ENCODE data around the gene PCOLCE2. TPM values are rescaled to one million over a fixed set of nuclear protein-coding genes. Genes with fewer than 3 reads are reported as not detected.
A peak's percentile ranks its signal among the peaks of the same experiment; 100 is the strongest.

Gene PCOLCE2
- polyA plus RNA-seq, 1 donor (not counting 4 experiments of a cell fraction or from before 2014, with no cell fraction given) = 2.4 TPM

- no peaks in the 10 kb centered on the region for H3K9me1 ChIP-seq (ENCODE audit: control insufficient read depth, extremely low read depth, insufficient read depth, low read length)
- peaks cover 34% of the 10 kb centered on the region for H3K4me1 ChIP-seq (ENCODE audit: control insufficient read depth, extremely low read depth, insufficient read depth, low read length)
- dilution Hi-C loops (cut with MboI; ENCODE audit: extremely low pct_ligation_motif_present, low sequenced_read_pairs) = no loop called here
- FAIRE-seq = peak; percentile 81
- DNase-seq (ENCODE audit: low read depth, low spot score) = peak; percentile 49
- peak overlapping the region; percentile 33 for H3K4me2 ChIP-seq (ENCODE audit: control insufficient read depth, extremely low read depth, insufficient read depth, low read depth, low read length)
- H2AFZ ChIP-seq (ENCODE audit: control insufficient read depth, low read length) = no peak overlapping the region
- no peak overlapping the region for H3K9ac ChIP-seq (ENCODE audit: control insufficient read depth, extremely low read depth, insufficient read depth, low read length)
- no peaks in the 10 kb centered on the region for H4K20me1 ChIP-seq (ENCODE audit: control insufficient read depth, extremely low read depth, insufficient read depth, low read length)
- no peak overlapping the region for H3K4me3 ChIP-seq (ENCODE audit: control insufficient read depth in 2 of 3, extremely low read depth in 1 of 3, insufficient read depth in 2 of 3, low read depth in 1 of 3, low read length in 3 of 3)
- H3K27me3 ChIP-seq (ENCODE audit: control insufficient read depth, extremely low read depth, insufficient read depth, low read length) = no peaks in the 10 kb centered on the region
- no peak for TF ChIP-seq EZH2 (IDR thresholded peaks at IDR 0.05; ENCODE audit: low read length)
- no peak for TF ChIP-seq CTCF (optimal IDR thresholded peaks at IDR 0.05 in 1 of 3, IDR thresholded peaks at IDR 0.05 in 1 of 3, conservative IDR thresholded peaks at IDR 0.05 in 1 of 3; ENCODE audit: extremely low read depth in 1 of 3, insufficient read depth in 2 of 3, low read length in 3 of 3)
- no peaks in the 10 kb centered on the region for H3K9me3 ChIP-seq (ENCODE audit: control insufficient read depth, low read depth, low read length)
- no peaks in the 10 kb centered on the region for H3K79me2 ChIP-seq (ENCODE audit: control insufficient read depth, insufficient read depth, low read length)
- no peak overlapping the region for H3K27ac ChIP-seq (ENCODE audit: control insufficient read depth, insufficient read depth, low read length)
- H3K36me3 ChIP-seq (ENCODE audit: control insufficient read depth in 2 of 2, extremely low read depth in 1 of 2, insufficient read depth in 2 of 2, low read length in 2 of 2) = no peaks in the 10 kb centered on the region
Observed at GRCh38 chr3:142850395-142851023, 38.4 kb downstream of the PCOLCE2 start.

DNA sequence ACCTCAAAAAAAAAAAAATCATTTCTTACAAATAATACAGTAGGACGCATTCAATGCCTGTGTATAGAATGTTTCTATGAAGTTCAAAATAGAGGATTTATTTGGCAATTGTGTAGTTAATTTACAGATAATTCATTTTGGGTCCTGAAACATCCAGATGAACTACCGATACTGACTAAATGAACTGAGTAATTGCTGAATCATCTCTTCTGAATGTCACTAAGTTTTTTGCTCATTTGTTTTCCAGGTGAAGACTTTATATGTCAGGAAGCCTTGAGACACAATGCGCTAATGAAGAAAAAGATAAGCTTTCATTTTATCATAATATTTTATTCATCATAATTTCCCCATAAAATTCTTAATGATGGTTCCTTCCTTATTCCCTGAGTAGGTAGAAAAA, 39.7 kb downstream of the PCOLCE2 start:
- Histone ChIP-seq H2AFZ (ENCODE audit: control insufficient read depth, low read length) (no peak overlapping the region), H4K20me1 (ENCODE audit: control insufficient read depth, extremely low read depth, insufficient read depth, low read length) (no peaks in the 10 kb centered on the region), H3K4me3 (ENCODE audit: control insufficient read depth in 2 of 3, extremely low read depth in 1 of 3, insufficient read depth in 2 of 3, low read depth in 1 of 3, low read length in 3 of 3) (no peak overlapping the region), H3K27ac (ENCODE audit: control insufficient read depth, insufficient read depth, low read length) (no peak overlapping the region), H3K4me1 (ENCODE audit: control insufficient read depth, extremely low read depth, insufficient read depth, low read length) (peaks cover 37% of the 10 kb centered on the region), H3K27me3 (ENCODE audit: control insufficient read depth, extremely low read depth, insufficient read depth, low read length) (no peaks in the 10 kb centered on the region), H3K79me2 (ENCODE audit: control insufficient read depth, insufficient read depth, low read length) (no peaks in the 10 kb centered on the region), H3K36me3 (ENCODE audit: control insufficient read depth in 2 of 2, extremely low read depth in 1 of 2, insufficient read depth in 2 of 2, low read length in 2 of 2) (no peaks in the 10 kb centered on the region), H3K4me2 (ENCODE audit: control insufficient read depth, extremely low read depth, insufficient read depth, low read depth, low read length) (peak overlapping the region; percentile 32), H3K9ac (ENCODE audit: control insufficient read depth, extremely low read depth, insufficient read depth, low read length) (no peak overlapping the region), H3K9me3 (ENCODE audit: control insufficient read depth, low read depth, low read length) (no peaks in the 10 kb centered on the region), H3K9me1 (ENCODE audit: control insufficient read depth, extremely low read depth, insufficient read depth, low read length) (no peaks in the 10 kb centered on the region)
- TF ChIP-seq EZH2 (IDR thresholded peaks at IDR 0.05; ENCODE audit: low read length) = no peak
- no peak for TF ChIP-seq CTCF (optimal IDR thresholded peaks at IDR 0.05 in 1 of 3, IDR thresholded peaks at IDR 0.05 in 1 of 3, conservative IDR thresholded peaks at IDR 0.05 in 1 of 3; ENCODE audit: extremely low read depth in 1 of 3, insufficient read depth in 2 of 3, low read length in 3 of 3)
- dilution Hi-C loops (cut with MboI; ENCODE audit: extremely low pct_ligation_motif_present, low sequenced_read_pairs) = no loop called here
- FAIRE-seq = no peak
- DNase-seq (ENCODE audit: low read depth, low spot score) = no peak
